ENCODE results near the gene TMEM178B.

DNA sequence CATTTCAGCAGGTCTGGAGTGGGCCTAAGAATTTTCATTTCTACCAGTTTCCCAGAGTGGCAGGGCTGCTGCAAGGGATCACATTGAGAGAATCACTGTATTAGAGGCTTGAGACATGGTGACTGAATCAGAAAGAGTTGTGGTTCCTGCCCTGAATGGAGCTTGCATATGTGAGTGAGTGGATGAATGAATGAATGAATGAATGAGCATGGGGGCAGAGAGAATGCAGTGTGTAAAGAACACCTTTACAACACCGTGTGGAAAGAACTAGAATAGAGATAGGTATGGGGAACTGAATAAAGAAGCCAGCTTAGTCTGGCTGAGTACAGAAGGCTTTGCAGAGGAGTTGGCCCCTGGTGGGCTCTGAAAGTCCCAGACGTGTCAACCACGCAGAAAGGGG, 334.6 kb downstream of the TMEM178B start:
- TF ChIP-seq, protein P1, sequence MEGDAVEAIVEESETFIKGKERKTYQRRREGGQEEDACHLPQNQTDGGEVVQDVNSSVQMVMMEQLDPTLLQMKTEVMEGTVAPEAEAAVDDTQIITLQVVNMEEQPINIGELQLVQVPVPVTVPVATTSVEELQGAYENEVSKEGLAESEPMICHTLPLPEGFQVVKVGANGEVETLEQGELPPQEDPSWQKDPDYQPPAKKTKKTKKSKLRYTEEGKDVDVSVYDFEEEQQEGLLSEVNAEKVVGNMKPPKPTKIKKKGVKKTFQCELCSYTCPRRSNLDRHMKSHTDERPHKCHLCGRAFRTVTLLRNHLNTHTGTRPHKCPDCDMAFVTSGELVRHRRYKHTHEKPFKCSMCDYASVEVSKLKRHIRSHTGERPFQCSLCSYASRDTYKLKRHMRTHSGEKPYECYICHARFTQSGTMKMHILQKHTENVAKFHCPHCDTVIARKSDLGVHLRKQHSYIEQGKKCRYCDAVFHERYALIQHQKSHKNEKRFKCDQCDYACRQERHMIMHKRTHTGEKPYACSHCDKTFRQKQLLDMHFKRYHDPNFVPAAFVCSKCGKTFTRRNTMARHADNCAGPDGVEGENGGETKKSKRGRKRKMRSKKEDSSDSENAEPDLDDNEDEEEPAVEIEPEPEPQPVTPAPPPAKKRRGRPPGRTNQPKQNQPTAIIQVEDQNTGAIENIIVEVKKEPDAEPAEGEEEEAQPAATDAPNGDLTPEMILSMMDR (IDR thresholded peaks at IDR 0.05), result no peak
- TF ChIP-seq EZH2 (IDR thresholded peaks at IDR 0.05; ENCODE audit: borderline replicate concordance, insufficient read depth, low read depth, low read length, poor library complexity, severe bottlenecking), result no peak

Data from B cell (primary cell).